ENCODE results near the gene CSKMT. TPM values are rescaled to one million over a fixed set of nuclear protein-coding genes. Genes with fewer than 3 reads are reported as not detected.
"Not testable (repeated sequence)": the region's sequence is repeated elsewhere in the genome, so short reads cannot be mapped to it uniquely, and the experiment has no call there.

The CSKMT gene
- total and polyA plus RNA-seq, 4 experiments from 2014 or later: 3.0 to 32.3 (median 17.6) TPM

GRCh38 chr11:62680825-62681240, 15.7 kb downstream of the CSKMT start:
- H3K27me3 ChIP-seq (ENCODE audit: insufficient read depth, low read length): no peaks in the 10 kb centered on the region
- Mint-ChIP-seq H3K27ac (peak overlapping the region; percentile 33 to 92 (median 76)), H3K36me3 (peaks cover 14 to 29% of the 10 kb centered on the region in 2 donors), H3K9me3 (no peaks in the 10 kb centered on the region), H3K27me3 (no peaks in the 10 kb centered on the region), H3K4me1 (peaks cover 14 to 41% (median 26%) of the 10 kb centered on the region in 4 donors), H3K4me3 (peak overlapping the region in 7 of 8 donors; percentile 57 to 79 (median 69))
- no peaks in the 10 kb centered on the region for H3K9me3 ChIP-seq (ENCODE audit: control insufficient read depth in 1 of 2, low read length in 2 of 2)
- H3K27ac ChIP-seq (ENCODE audit: low read depth, low read length): no peak overlapping the region
- no peak overlapping the region for H3K4me3 ChIP-seq (ENCODE audit: low read length in 2 of 2)
- DNase-seq: peak; percentile 40 to 57 (median 45)
- intact Hi-C loops (cut with micrococcal nuclease): loop anchor here (1.0 to 5.0 kb wide), 2 partner anchors 181 to 341 kb away; no protein-coding TSS in a partner anchor
- peaks cover 15% of the 10 kb centered on the region for H3K36me3 ChIP-seq (ENCODE audit: insufficient read depth, low read length)
- H3K4me1 ChIP-seq (ENCODE audit: insufficient read depth, low read length): peaks cover 36% of the 10 kb centered on the region
- ChIA-PET CTCF (ENCODE audit: partially characterized antibody) (interaction anchor here (0.7 to 2.8 kb wide), 20 partner anchors 8 to 256 kb away, joined by 3 to 42 read pairs (median 4); partner anchors contain the start of genes C11orf98, CSKMT, LRRN4CL and TUT1), POLR2A (ENCODE audit: partially characterized antibody) (interaction anchor here (0.8 to 19.7 kb wide), 16 partner anchors 9 to 256 kb away, joined by 3 to 494 read pairs (median 5); partner anchors contain the start of genes BSCL2, C11orf98, CSKMT and GANAB)

- Mint-ChIP-seq H3K36me3 (peaks cover 6 to 13% of the 10 kb centered on the region in 2 donors), H3K4me1 (peaks cover 10 to 27% (median 19%) of the 10 kb centered on the region in 4 donors), H3K9me3 (no peaks in the 10 kb centered on the region), H3K27me3 (peaks cover 0 to 5% of the 10 kb centered on the region in 2 donors), H3K27ac (no peak overlapping the region), H3K4me3 (no peak overlapping the region)
- intact Hi-C loops (cut with micrococcal nuclease): loop anchor here (5.0 kb wide), 1 partner anchor 340 kb away; no protein-coding TSS in a partner anchor
- no peak overlapping the region for H3K27ac ChIP-seq (ENCODE audit: low read depth, low read length)
- no peak for DNase-seq
- peaks cover 3% of the 10 kb centered on the region for H3K36me3 ChIP-seq (ENCODE audit: insufficient read depth, low read length)
- ChIA-PET CTCF (ENCODE audit: partially characterized antibody) (interaction anchor here (1.8 kb wide), 1 partner anchor 11 kb away, joined by 9 read pairs; no protein-coding TSS in a partner anchor), POLR2A (ENCODE audit: partially characterized antibody) (interaction anchor here (1.2 kb wide), 1 partner anchor 91 kb away, joined by 5 read pairs; the partner anchor contains the start of gene TUT1)
- no peaks in the 10 kb centered on the region for H3K9me3 ChIP-seq (ENCODE audit: control insufficient read depth in 1 of 2, low read length in 2 of 2)
- H3K4me1 ChIP-seq (ENCODE audit: insufficient read depth, low read length): peaks cover 23% of the 10 kb centered on the region
- H3K27me3 ChIP-seq (ENCODE audit: insufficient read depth, low read length): no peaks in the 10 kb centered on the region
- H3K4me3 ChIP-seq (ENCODE audit: low read length in 2 of 2): no peak overlapping the region
These were observed 17.4 kb downstream of the CSKMT start for GRCh38 chr11:62682518-62682917.

- H3K27ac Mint-ChIP-seq: no peak overlapping the region
- POLR2A ChIA-PET (ENCODE audit: partially characterized antibody): interaction anchor here (1.0 to 1.2 kb wide), 2 partner anchors 17 to 22 kb away, joined by 3 read pairs; partner anchors contain the start of genes C11orf98 and CSKMT
These were observed 22.6 kb downstream of the CSKMT start for GRCh38 chr11:62687508-62688396.

GRCh38 chr11:62688491-62688890, 23.4 kb downstream of the CSKMT start:
- Histone ChIP-seq H3K4me3 (ENCODE audit: low read length in 2 of 2) (no peak overlapping the region), H3K9me3 (ENCODE audit: control insufficient read depth in 1 of 2, low read length in 2 of 2) (no peaks in the 10 kb centered on the region), H3K27me3 (ENCODE audit: insufficient read depth, low read length) (no peaks in the 10 kb centered on the region), H3K27ac (ENCODE audit: low read depth, low read length) (no peak overlapping the region), H3K36me3 (ENCODE audit: insufficient read depth, low read length) (no peaks in the 10 kb centered on the region), H3K4me1 (ENCODE audit: insufficient read depth, low read length) (no peaks in the 10 kb centered on the region)
- Mint-ChIP-seq H3K9me3 (no peaks in the 10 kb centered on the region), H3K27ac (no peak overlapping the region), H3K4me1 (no peaks in the 10 kb centered on the region), H3K27me3 (peaks cover 0 to 5% of the 10 kb centered on the region in 2 donors), H3K4me3 (no peak overlapping the region), H3K36me3 (peaks cover 10 to 12% of the 10 kb centered on the region in 2 donors)
- intact Hi-C loops (cut with micrococcal nuclease): no loop called here
- no peak for DNase-seq
- ChIA-PET POLR2A (ENCODE audit: partially characterized antibody) (interaction anchor here (1.0 kb wide), 1 partner anchor 17 kb away, joined by 3 read pairs; no protein-coding TSS in a partner anchor), CTCF (ENCODE audit: partially characterized antibody) (interaction anchor here (1.2 kb wide), 2 partner anchors 8 to 99 kb away, joined by 3 to 5 read pairs; no protein-coding TSS in a partner anchor)

More at GRCh38 chr11:62687508-62688396, 22.6 kb downstream of the CSKMT start:
- CTCF ChIA-PET (ENCODE audit: partially characterized antibody): interaction anchor here (1.2 kb wide), 1 partner anchor 100 kb away, joined by 3 read pairs; no protein-coding TSS in a partner anchor
- H3K4me1 Mint-ChIP-seq: no peaks in the 10 kb centered on the region
- no peaks in the 10 kb centered on the region for H3K9me3 Mint-ChIP-seq
- no peak for DNase-seq
- peaks cover 0 to 5% of the 10 kb centered on the region in 2 donors for H3K27me3 Mint-ChIP-seq
- Histone ChIP-seq H3K27me3 (ENCODE audit: insufficient read depth, low read length) (no peaks in the 10 kb centered on the region), H3K27ac (ENCODE audit: low read depth, low read length) (no peak overlapping the region), H3K9me3 (ENCODE audit: control insufficient read depth in 1 of 2, low read length in 2 of 2) (no peaks in the 10 kb centered on the region), H3K4me3 (ENCODE audit: low read length in 2 of 2) (no peak overlapping the region), H3K36me3 (ENCODE audit: insufficient read depth, low read length) (no peaks in the 10 kb centered on the region), H3K4me1 (ENCODE audit: insufficient read depth, low read length) (no peaks in the 10 kb centered on the region)
- H3K36me3 Mint-ChIP-seq: peaks cover 7 to 10% of the 10 kb centered on the region in 2 donors
- no peak overlapping the region for H3K4me3 Mint-ChIP-seq
- intact Hi-C loops (cut with micrococcal nuclease): no loop called here

- Histone ChIP-seq H3K36me3 (ENCODE audit: insufficient read depth, low read length) (no peaks in the 10 kb centered on the region), H3K9me3 (ENCODE audit: control insufficient read depth in 1 of 2, low read length in 2 of 2) (no peaks in the 10 kb centered on the region), H3K27me3 (ENCODE audit: insufficient read depth, low read length) (no peaks in the 10 kb centered on the region), H3K4me1 (ENCODE audit: insufficient read depth, low read length) (no peaks in the 10 kb centered on the region), H3K4me3 (ENCODE audit: low read length in 2 of 2) (no peak within 1 kb of the TSS), H3K27ac (ENCODE audit: low read depth, low read length) (no peak within 1 kb of the TSS)
- Mint-ChIP-seq H3K36me3 (peaks cover 10 to 12% of the 10 kb centered on the region in 2 donors), H3K4me3 (no peak within 1 kb of the TSS), H3K4me1 (peaks cover under 1 to 2% (median 1%) of the 10 kb centered on the region in 4 donors), H3K9me3 (no peaks in the 10 kb centered on the region), H3K27ac (peak within 1 kb of the TSS in 1 of 7 donors; percentile 72), H3K27me3 (peaks cover 0 to 5% of the 10 kb centered on the region in 2 donors)
- DNase-seq: no peak
- POLR2A ChIA-PET (ENCODE audit: partially characterized antibody): interaction anchor here (0.7 to 1.9 kb wide), 4 partner anchors 9 to 98 kb away, joined by 3 to 9 read pairs (median 4); partner anchors contain the start of genes C11orf98, CSKMT and TUT1
- CTCF ChIA-PET (ENCODE audit: partially characterized antibody): interaction anchor here (0.9 to 1.2 kb wide), 4 partner anchors 10 to 136 kb away, joined by 3 to 5 read pairs (median 3); no protein-coding TSS in a partner anchor
- intact Hi-C loops (cut with micrococcal nuclease): loop anchor here (5.0 kb wide), 1 partner anchor 307 kb away; no protein-coding TSS in a partner anchor
These were observed 24.5 kb downstream of the CSKMT start, which contains the start of gene LRRN4CL for GRCh38 chr11:62689421-62690183. Gene LRRN4CL (minus strand): TSS chr11:62689530. CDS start chr11:62688508, 1,022 bp downstream.

- H3K4me3 ChIP-seq (ENCODE audit: low read length in 2 of 2); H3K4me3 Mint-ChIP-seq; H3K4me1 Mint-ChIP-seq; H3K27me3 ChIP-seq (ENCODE audit: insufficient read depth, low read length); DNase-seq; H3K9me3 ChIP-seq (ENCODE audit: control insufficient read depth in 1 of 2, low read length in 2 of 2); H3K27ac ChIP-seq (ENCODE audit: low read depth, low read length); H3K27me3 Mint-ChIP-seq; H3K4me1 ChIP-seq (ENCODE audit: insufficient read depth, low read length); H3K9me3 Mint-ChIP-seq; H3K27ac Mint-ChIP-seq; H3K36me3 ChIP-seq (ENCODE audit: insufficient read depth, low read length): not testable (repeated sequence)
- intact Hi-C loops (cut with micrococcal nuclease): loop anchor here (1.0 to 5.0 kb wide), 4 partner anchors 15 to 311 kb away; partner anchors contain the start of gene UBXN1
- POLR2A ChIA-PET (ENCODE audit: partially characterized antibody): interaction anchor here (0.7 to 2.9 kb wide), 8 partner anchors 10 to 269 kb away, joined by 3 to 20 read pairs (median 4); partner anchors contain the start of genes C11orf98, CSKMT, EEF1G and HNRNPUL2
- CTCF ChIA-PET (ENCODE audit: partially characterized antibody): interaction anchor here (0.8 to 8.0 kb wide), 20 partner anchors 10 to 312 kb away, joined by 3 to 82 read pairs (median 6); partner anchors contain the start of genes EEF1G, TUT1 and ZBTB3
- peaks cover 12% of the 10 kb centered on the region in 2 donors for H3K36me3 Mint-ChIP-seq
These were observed 28.5 kb downstream of the CSKMT start for GRCh38 chr11:62693624-62694023.

Measured in CD4-positive, alpha-beta memory T cell (primary cell).